Measurements from ENCODE around the gene FAM13C. TPM values are rescaled to one million over a fixed set of nuclear protein-coding genes. Genes with fewer than 3 reads are reported as not detected.

FAM13C gene
- total RNA-seq, 1 donor from 2014 or later: 10.7 TPM

DNA sequence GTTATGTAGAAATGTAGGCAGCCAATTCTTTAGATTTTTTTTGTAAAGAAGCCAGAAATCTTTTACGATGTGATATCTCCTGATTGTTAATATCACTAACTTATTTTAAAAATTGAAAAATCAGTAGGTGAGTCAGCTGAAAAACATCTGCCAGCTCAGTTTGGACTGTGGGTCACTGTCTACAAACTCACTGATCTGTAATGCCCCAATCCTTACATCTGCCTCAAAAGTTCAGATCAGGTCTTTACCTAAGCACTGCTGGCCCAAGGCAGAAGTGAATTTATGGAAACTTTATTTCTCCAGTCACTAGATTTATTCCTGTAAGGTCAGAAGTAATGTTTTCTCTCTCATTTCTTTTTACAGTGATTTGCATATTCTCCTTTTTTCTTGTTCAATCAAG is 31.0 kb upstream of the FAM13C start:
- no peaks in the 10 kb centered on the region for H3K9me3 ChIP-seq
- TF ChIP-seq, protein P1, sequence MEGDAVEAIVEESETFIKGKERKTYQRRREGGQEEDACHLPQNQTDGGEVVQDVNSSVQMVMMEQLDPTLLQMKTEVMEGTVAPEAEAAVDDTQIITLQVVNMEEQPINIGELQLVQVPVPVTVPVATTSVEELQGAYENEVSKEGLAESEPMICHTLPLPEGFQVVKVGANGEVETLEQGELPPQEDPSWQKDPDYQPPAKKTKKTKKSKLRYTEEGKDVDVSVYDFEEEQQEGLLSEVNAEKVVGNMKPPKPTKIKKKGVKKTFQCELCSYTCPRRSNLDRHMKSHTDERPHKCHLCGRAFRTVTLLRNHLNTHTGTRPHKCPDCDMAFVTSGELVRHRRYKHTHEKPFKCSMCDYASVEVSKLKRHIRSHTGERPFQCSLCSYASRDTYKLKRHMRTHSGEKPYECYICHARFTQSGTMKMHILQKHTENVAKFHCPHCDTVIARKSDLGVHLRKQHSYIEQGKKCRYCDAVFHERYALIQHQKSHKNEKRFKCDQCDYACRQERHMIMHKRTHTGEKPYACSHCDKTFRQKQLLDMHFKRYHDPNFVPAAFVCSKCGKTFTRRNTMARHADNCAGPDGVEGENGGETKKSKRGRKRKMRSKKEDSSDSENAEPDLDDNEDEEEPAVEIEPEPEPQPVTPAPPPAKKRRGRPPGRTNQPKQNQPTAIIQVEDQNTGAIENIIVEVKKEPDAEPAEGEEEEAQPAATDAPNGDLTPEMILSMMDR (IDR thresholded peaks at IDR 0.05): no peak
- intact Hi-C loops (cut with DNase I): no loop called here
- H3K4me1 ChIP-seq: peaks cover 0 to 3% of the 10 kb centered on the region in 2 donors
- DNase-seq (ENCODE audit: low spot score in 2 of 2): no peak
- H3K27ac ChIP-seq: no peak overlapping the region
- H3K27me3 ChIP-seq: no peaks in the 10 kb centered on the region
- no peak overlapping the region for H3K4me3 ChIP-seq
- no peaks in the 10 kb centered on the region for H3K36me3 ChIP-seq

DNA sequence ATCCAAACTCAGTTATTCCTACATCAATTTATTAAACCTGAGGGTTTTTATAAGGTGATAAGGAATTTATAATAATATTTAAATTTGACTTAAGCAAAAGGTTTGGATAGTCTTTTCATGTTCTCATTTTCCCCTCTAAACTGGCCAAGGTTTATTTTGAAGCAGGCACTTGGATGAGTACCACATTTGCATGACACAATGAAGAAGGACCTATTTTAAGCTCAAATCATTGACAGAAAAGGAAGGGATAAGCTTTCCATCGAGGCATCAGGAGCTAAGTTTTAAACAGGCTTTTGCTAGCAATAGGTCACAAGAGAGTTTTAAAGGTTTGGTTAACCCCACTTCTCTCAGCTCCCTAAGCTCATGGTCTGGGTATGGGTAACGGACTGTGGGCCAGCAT is 28.7 kb upstream of the FAM13C start:
- peak overlapping the region; percentile 42 to 73 for H3K27ac ChIP-seq
- no peak overlapping the region for H3K4me3 ChIP-seq
- H3K36me3 ChIP-seq: no peaks in the 10 kb centered on the region
- intact Hi-C loops (cut with DNase I): no loop called here
- TF ChIP-seq, protein P1 (IDR thresholded peaks at IDR 0.05): no peak
- DNase-seq (ENCODE audit: low spot score in 2 of 2): no peak
- no peaks in the 10 kb centered on the region for H3K27me3 ChIP-seq
- H3K9me3 ChIP-seq: no peaks in the 10 kb centered on the region
- peaks cover 0 to 3% of the 10 kb centered on the region in 2 donors for H3K4me1 ChIP-seq

DNA sequence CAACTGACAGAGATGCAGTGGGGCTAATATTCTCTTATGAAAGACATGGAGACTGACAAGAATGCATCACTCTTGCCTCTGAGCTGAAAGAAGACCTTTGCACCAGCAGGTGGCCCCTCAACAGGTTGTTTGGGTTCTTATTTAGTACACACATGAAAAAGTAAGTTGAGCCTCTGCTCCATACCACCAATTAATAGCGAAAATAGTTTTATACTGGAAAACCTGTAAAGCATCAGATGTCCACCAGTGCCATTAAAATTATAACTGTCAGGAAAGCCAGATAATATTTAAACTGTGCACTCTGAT is 26.3 kb upstream of the FAM13C start:
- TF ChIP-seq, protein P1 (IDR thresholded peaks at IDR 0.05): no peak
- no peak overlapping the region for H3K4me3 ChIP-seq
- peak overlapping the region; percentile 79 to 89 for H3K27ac ChIP-seq
- H3K36me3 ChIP-seq: no peaks in the 10 kb centered on the region
- DNase-seq (ENCODE audit: low spot score in 2 of 2): no peak
- H3K9me3 ChIP-seq: no peaks in the 10 kb centered on the region
- intact Hi-C loops (cut with DNase I): loop anchor here (5.0 to 10.0 kb wide), 3 partner anchors 311 to 446 kb away; no protein-coding TSS in a partner anchor
- peaks cover 0 to 4% of the 10 kb centered on the region in 2 donors for H3K4me1 ChIP-seq
- no peaks in the 10 kb centered on the region for H3K27me3 ChIP-seq

DNA sequence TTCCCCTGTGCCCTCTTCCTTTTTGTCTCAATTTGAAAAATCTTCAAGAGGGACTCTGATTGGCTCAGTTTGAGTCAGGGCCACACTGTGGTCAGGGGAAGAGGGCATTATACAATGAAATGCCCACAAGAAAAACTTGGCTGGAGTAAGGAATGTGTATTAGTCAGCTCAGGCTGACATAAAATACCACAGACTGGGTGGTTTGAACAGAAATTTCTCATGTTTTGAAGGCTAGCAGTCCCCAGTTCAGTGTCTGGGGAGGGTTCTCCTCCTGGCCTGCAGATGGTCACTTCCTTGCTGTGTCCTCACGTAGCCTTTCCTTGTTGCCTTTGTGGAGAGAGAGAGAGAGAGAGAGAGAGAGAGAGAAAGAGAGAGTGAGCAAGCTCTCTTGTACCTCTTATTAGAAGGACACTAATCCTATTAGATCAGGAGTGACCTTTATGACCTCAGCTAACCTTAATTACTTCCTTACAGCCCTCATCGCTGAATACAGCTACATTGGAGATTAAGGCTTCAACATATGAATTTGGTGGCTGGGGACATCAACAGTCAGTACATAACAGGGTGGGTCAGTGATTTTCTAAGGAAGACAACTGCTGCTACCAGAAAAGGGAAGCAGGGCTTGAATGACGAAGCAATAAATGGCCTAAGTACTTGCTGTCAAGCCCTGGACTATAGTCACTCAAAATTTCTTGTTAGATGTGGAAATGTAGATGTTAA is 25.8 kb upstream of the FAM13C start:
- no peak overlapping the region for H3K4me3 ChIP-seq
- intact Hi-C loops (cut with DNase I): loop anchor here (5.0 to 10.0 kb wide), 3 partner anchors 311 to 447 kb away; no protein-coding TSS in a partner anchor
- peaks cover 0 to 6% of the 10 kb centered on the region in 2 donors for H3K4me1 ChIP-seq
- TF ChIP-seq, protein P1 (IDR thresholded peaks at IDR 0.05): no peak
- H3K27ac ChIP-seq: peak overlapping the region; percentile 79 to 89
- H3K36me3 ChIP-seq: no peaks in the 10 kb centered on the region
- DNase-seq (ENCODE audit: low spot score in 2 of 2): no peak
- no peaks in the 10 kb centered on the region for H3K9me3 ChIP-seq
- no peaks in the 10 kb centered on the region for H3K27me3 ChIP-seq

DNA sequence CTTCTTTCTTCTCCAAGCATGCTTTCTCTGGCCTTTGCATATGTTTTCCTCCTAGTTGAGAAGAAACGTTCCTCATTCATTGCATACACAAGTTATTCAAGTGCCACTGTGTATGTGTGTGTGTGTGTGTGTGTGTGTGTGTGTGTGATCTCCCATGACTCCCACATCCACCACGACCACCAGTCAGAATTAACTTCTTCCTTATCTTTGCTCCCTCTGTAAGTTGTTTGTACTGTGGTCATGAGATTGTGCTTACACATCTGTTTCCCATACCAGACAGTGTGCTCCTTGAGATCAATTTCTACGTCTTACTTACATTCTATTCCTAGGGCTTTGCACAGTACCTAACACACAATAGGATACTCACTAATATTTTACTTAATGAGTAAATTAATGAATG is 22.4 kb upstream of the FAM13C start:
- no peak overlapping the region for H3K27ac ChIP-seq
- intact Hi-C loops (cut with DNase I): loop anchor here (5.0 to 10.0 kb wide), 4 partner anchors 47 to 450 kb away; no protein-coding TSS in a partner anchor
- H3K4me3 ChIP-seq: no peak overlapping the region
- peaks cover 0 to 15% of the 10 kb centered on the region in 2 donors for H3K4me1 ChIP-seq
- H3K36me3 ChIP-seq: no peaks in the 10 kb centered on the region
- no peaks in the 10 kb centered on the region for H3K9me3 ChIP-seq
- DNase-seq (ENCODE audit: low spot score in 2 of 2): no peak
- TF ChIP-seq, protein P1 (IDR thresholded peaks at IDR 0.05): no peak
- no peaks in the 10 kb centered on the region for H3K27me3 ChIP-seq

Data from ascending aorta (tissue), 2 donors.